Measurements from ENCODE around the gene TMEM258.

- TF ChIP-seq TAF1 (IDR thresholded peaks at IDR 0.05; ENCODE audit: borderline replicate concordance, insufficient read depth, low read length) (no peak), POLR2AphosphoS5 (IDR thresholded peaks at IDR 0.05; ENCODE audit: low read depth, low read length) (no peak), SIN3A (IDR thresholded peaks at IDR 0.05; ENCODE audit: borderline replicate concordance, insufficient read depth, low read length) (no peak), REST (IDR thresholded peaks at IDR 0.05; ENCODE audit: insufficient read depth in 1 of 2, low read depth in 2 of 2, low read length in 2 of 2) (no peak), FOXP2 (optimal IDR thresholded peaks at IDR 0.05; ENCODE audit: borderline replicate concordance, extremely low read depth, extremely low read length, insufficient read depth) (no peak)
These were observed 38.7 kb downstream of the TMEM258 start for GRCh38 chr11:61753672-61754071.

Measured in PFSK-1 (cell line).